ENCODE results near the gene ADPRH.

- TF ChIP-seq, protein P1, sequence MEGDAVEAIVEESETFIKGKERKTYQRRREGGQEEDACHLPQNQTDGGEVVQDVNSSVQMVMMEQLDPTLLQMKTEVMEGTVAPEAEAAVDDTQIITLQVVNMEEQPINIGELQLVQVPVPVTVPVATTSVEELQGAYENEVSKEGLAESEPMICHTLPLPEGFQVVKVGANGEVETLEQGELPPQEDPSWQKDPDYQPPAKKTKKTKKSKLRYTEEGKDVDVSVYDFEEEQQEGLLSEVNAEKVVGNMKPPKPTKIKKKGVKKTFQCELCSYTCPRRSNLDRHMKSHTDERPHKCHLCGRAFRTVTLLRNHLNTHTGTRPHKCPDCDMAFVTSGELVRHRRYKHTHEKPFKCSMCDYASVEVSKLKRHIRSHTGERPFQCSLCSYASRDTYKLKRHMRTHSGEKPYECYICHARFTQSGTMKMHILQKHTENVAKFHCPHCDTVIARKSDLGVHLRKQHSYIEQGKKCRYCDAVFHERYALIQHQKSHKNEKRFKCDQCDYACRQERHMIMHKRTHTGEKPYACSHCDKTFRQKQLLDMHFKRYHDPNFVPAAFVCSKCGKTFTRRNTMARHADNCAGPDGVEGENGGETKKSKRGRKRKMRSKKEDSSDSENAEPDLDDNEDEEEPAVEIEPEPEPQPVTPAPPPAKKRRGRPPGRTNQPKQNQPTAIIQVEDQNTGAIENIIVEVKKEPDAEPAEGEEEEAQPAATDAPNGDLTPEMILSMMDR (IDR thresholded peaks at IDR 0.05): no peak
- TF ChIP-seq EZH2 (IDR thresholded peaks at IDR 0.05) (no peak), EZH2phosphoT487 (IDR thresholded peaks at IDR 0.05) (no peak)
Observed at GRCh38 chr3:119580067-119580760, 922 bp downstream of the ADPRH start.

All from neural progenitor cell (in vitro differentiated cells).